NCI-H2171 treated with DMSO at 0.1 percent for 48 hours (cell line): ENCODE measurements around the gene NOX4.
"Not testable (repeated sequence)": the region's sequence is repeated elsewhere in the genome, so short reads cannot be mapped to it uniquely, and the experiment has no call there.

Experiments
- DNase-seq: peaks from one replicate; lab custom pipeline; 2025; lab: John Stamatoyannopoulos, UW

The NOX4 gene

GRCh38 chr11:89458716-89459115 lies 32.5 kb downstream of the NOX4 start:
- DNase-seq = no peak

DNA sequence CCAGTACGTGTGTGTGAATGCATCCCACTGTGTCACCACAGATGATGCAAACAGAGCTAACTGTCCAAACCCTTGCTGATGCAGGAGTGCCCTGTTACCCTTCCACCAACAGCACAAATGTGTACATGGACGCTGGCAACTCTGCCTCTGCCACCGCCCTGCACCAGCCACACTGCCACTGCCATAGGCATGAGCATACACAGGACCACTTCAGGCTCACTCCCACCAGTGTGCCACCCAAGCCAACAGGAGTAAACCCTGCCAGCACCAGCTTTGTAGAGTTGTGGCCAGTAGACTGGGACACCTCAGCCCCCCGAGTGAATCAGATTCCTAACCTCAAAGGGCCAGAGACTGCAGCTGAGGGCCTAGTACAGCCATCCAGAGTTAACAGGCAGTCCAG lies 34.0 kb downstream of the NOX4 start:
- DNase-seq = no peak

DNA sequence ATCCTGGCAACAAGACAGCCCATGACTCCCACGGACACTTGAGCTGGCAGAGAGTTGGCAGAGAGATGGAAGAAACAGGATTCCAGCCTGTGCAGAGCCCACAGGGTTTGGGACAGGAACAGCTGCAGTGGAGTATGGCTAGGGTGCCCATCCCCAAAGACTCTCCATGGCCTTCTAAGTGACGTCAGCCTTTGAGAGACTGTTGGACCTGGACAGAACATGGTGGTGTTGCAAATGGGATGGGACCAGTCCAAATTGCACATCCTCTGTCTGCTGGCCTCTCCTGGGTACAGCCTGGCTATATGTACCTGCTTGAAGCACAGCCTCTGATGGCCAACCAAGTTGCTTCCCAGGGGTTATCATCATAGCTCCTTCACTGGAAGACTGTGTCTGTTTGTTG lies 34.5 kb downstream of the NOX4 start:
- no peak for DNase-seq

GRCh38 chr11:89452780-89453179 lies 38.4 kb downstream of the NOX4 start:
- no peak for DNase-seq

- no peak for DNase-seq
Measured at GRCh38 chr11:89447845-89448244, 43.3 kb downstream of the NOX4 start.

GRCh38 chr11:89443361-89444322 lies 47.5 kb downstream of the NOX4 start:
- DNase-seq = no peak

DNA sequence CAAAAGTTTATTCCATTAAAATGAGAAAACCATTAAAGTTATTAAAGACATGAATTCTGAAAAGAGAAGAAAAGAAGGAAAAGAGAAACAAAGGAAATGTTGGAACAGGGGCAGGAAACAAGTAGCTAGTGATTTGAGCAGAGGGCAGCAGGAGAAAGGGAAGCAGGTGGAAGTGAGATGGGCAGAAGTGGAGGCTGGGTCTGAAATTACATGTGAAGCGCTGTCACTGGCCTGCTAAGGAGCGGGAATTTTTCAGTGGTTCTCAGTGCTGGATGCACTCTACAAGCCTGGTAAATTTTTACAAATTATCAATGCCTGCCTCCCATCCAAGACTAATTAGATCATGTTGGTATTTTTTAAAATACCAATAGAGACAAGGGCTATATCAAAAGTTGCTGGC lies 48.4 kb downstream of the NOX4 start:
- DNase-seq = no peak

GRCh38 chr11:89441606-89442005 lies 49.6 kb downstream of the NOX4 start:
- no peak for DNase-seq

GRCh38 chr11:89437317-89437716 lies 53.9 kb downstream of the NOX4 start:
- DNase-seq = no peak

- DNase-seq = no peak
Measured at GRCh38 chr11:89436071-89436470, 55.1 kb downstream of the NOX4 start.

DNA sequence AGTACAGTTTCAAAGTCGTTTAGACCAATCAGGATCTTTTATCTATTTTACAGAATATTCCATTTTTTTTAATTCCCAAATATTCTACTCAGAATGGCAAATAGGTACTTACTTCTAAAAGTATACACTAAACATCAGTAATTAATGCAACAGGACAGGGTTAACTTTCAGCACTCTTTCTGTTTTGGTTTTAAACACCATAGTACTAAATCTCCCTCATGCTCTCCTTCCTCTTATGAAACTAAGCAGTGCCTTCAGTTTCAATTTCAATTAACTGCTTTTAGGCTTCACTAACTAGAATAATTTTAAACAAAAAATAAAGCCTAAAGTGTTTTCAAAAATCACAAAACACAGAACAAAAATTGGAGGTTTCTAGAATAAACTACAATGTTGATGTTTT lies 57.9 kb downstream of the NOX4 start:
- DNase-seq = no peak

- not testable (repeated sequence) for DNase-seq
Measured at GRCh38 chr11:89432182-89432581, 59.0 kb downstream of the NOX4 start.

DNA sequence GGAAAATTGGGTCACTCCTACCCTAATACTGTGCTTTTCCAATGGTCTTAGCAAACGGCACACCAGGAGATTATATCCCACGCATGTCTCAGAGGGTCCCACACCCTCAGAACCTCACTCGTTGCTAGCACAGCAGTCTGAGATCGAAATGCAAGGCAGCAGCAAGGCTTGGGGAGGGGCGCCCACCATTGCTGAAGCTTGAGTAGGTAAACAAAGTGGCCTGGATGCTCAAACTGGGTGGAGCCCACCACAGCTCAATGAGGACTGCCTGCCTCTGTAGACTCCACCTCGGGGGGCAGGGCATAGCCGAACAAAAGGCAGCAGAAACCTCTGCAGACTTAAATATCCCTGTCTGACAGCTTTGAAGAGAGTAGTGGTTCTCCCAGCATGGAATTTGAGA lies 64.7 kb downstream of the NOX4 start:
- not testable (repeated sequence) for DNase-seq

DNA sequence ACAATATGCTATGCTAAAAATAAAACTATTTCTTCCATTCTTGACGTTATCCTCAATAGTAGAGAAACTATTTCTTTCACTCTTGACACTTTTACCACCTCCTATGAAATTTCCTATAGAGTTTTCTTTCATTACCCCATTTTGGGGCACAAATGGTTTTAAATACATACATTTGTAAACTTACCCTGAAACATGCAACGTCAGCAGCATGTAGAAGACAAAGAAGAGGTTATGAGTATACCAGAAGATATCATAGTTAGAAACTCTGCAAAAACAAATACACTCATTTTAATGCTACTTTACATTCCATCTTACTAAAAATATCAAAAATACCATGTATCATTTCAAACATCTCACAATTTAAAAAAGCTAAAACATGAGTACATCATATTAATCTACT lies 69.5 kb downstream of the NOX4 start:
- DNase-seq = no peak

DNA sequence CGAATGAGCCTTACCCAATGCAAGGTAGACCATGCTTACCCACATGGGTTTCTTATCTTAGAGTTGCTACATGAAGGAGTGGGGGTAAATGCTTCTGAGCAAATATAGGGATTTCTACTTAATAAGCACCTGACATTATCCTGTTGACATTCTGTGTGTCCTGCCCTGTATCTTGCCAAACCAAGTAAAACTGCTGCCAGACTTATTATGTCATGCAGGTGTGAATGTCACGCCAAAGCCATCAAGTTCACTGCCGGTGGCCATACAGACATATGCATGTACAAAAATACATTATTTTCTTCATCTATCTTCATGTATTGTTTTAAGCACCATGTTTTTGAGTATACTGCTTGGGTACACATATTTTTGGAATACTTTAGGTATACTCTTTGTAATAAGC lies 70.2 kb downstream of the NOX4 start:
- DNase-seq = no peak

GRCh38 chr11:89416961-89417360 lies 74.2 kb downstream of the NOX4 start:
- DNase-seq = no peak

DNA sequence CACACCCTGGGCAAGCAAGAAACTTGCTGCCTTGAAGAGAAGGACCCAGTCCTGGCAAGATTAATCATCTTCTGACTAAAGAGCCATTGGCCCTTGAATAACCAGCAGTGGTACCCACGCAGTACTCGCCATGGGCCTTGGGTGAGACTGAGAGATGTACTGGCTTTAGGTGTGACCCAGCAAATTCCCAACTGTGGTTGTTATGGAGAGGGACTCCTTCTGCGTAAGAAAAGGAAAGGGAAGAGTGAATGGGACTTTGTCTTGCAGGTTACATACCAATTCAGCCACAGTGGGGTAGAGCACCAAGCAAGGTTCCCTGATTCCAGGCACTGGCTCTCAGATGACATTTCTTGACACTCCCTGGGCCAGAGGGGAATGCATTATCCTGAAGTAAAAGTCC lies 80.1 kb downstream of the NOX4 start:
- DNase-seq = not testable (repeated sequence)

DNA sequence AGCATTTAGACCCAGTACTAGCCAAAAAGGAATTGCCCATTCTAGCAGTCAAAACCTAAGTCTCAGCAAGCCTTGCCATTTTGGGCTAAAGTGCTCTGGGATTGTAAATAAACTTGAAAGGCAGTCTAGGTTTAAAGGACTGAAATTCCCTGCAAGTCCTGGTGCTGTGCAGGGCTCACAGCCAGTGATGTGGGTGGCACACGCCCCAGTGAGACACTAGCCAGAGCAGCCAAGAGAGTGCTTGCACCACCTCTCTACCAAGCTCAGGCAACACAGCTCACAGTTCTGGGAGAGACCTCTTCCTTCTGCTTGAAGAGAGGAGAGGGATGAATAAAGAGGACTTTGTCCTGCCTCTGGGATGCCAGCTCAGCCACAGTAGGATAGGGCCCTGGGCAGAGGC lies 80.5 kb downstream of the NOX4 start:
- not testable (repeated sequence) for DNase-seq

DNA sequence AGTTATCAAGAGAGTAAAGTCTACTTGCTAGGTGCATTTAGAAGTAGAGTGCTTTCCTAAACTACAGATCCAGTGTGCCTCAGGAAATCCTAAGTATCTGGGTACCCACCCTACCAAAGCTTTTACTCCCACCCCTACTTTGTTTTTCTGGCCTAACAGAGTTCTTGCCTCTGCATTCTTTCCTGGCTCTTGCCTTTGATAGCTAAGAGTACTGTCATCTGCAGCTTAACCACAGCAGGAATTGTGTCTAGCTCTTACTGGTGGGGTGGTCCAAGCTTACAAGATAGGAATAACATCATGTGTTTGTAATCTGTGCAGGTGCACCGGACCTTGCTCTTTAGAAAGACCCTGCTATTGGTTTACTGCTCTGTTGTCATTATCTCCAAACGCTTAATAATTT lies 82.7 kb downstream of the NOX4 start:
- not testable (repeated sequence) for DNase-seq

DNA sequence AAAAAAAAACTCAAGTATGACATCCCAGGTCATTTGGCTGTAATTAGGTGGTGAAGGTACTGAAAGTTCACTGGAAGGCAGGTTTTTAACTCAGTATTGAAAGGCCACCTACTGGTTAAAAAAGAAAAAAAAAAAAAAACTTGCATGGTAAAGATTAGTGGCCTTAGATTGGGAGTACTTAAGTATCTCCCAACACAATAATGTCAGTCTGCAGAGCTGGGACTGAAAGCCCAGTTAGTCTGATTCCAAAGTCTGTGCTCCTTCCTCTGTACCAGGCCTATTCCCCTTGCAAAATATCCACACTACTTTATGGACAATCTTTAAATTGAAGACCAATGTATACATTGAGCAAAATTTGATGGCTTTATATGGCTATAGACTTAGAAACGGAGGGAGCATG lies 85.5 kb downstream of the NOX4 start:
- no peak for DNase-seq

GRCh38 chr11:89391654-89392053 lies 99.5 kb downstream of the NOX4 start:
- not testable (repeated sequence) for DNase-seq

- DNase-seq = not testable (repeated sequence)
Measured at GRCh38 chr11:89387501-89387900, 103.7 kb downstream of the NOX4 start.

- not testable (repeated sequence) for DNase-seq
Measured at GRCh38 chr11:89382986-89383385, 108.2 kb downstream of the NOX4 start.

DNA sequence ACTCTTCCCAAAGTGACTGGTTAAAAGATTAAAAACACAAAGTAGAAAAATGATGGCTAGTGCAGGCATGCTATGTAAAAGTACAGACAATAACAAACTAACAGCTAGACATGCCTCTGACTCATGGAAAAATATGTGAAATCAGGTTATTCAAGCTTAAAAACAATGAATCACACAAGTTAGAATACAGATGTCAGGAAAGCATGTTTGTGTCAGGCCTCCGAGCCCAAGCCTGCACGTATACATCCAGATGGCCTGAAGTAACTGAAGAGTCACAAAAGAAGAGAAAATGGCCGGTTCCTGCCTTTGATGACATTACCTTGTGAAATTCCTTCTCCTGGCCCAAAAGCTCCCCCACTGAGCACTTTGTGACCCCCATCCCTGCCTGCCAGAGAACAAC lies 110.1 kb downstream of the NOX4 start:
- no peak for DNase-seq
